SU-DHL-6 (cell line): ENCODE measurements around the gene SLC6A13.

Source experiments
- H2AFZ ChIP-seq: fragments of 200-600 bp; sonication (generic); 2 replicates; pipeline ENCODE4 v1.6.1; 2014; ENCODE audit warnings: low read depth, mild to moderate bottlenecking, moderate library complexity, mixed read lengths, antibody characterized with exemption, low read length; ENCODE audit not compliant: severe bottlenecking
- H3F3A ChIP-seq: fragments of 200-600 bp; shearing (Covaris generic); 2 replicates; pipeline ENCODE4 v1.6.0; 2016; ENCODE audit warnings: antibody characterized with exemption, mild to moderate bottlenecking; ENCODE audit not compliant: insufficient read depth
- H3K27ac ChIP-seq: fragments of 200-600 bp; sonication (generic); 2 replicates; pipeline ENCODE4 v1.5.1; 2016; ENCODE audit warnings: low read depth, mild to moderate bottlenecking, low read length, moderate library complexity, mixed read lengths
- H3K27me3 ChIP-seq: fragments of 200-600 bp; sonication (generic), shearing (Covaris generic); 2 replicates; pipeline ENCODE4 v1.6.0; 2014; ENCODE audit warnings: mild to moderate bottlenecking, low read length
- H3K36me3 ChIP-seq: fragments of 200-600 bp; sonication (generic); 2 replicates; pipeline ENCODE4 v1.6.1; 2014; ENCODE audit warnings: mild to moderate bottlenecking, low read length, mixed read lengths
- H3K4me2 ChIP-seq: fragments of 300-600, 200-600 bp; shearing (Covaris generic), sonication (generic); 2 replicates; pipeline ENCODE4 v1.6.0; 2014; ENCODE audit warnings: low read length, low read depth, mild to moderate bottlenecking; ENCODE audit not compliant: poor library complexity, severe bottlenecking
- H3K4me3 ChIP-seq: fragments of 200-600 bp; sonication (generic); 2 replicates; pipeline ENCODE4 v1.5.1; 2014; ENCODE audit warnings: antibody characterized with exemption, low read length, mild to moderate bottlenecking, mixed read lengths; ENCODE audit not compliant: insufficient read depth, poor library complexity, severe bottlenecking
- H3K79me2 ChIP-seq: fragments of 200-600 bp; sonication (generic); 2 replicates; pipeline ENCODE4 v1.6.1; 2014; ENCODE audit warnings: mild to moderate bottlenecking, low read length, moderate library complexity; ENCODE audit not compliant: insufficient read depth
- H3K9ac ChIP-seq: fragments of 200-600 bp; sonication (generic); 2 replicates; pipeline ENCODE4 v1.7.0; 2014; ENCODE audit warnings: mild to moderate bottlenecking, low read length
- H3K9me2 ChIP-seq: fragments of 200-600 bp; sonication (generic); replicated peaks from 2 replicates; pipeline ENCODE4 v1.6.1; 2014; ENCODE audit warnings: low read length; ENCODE audit not compliant: insufficient read depth
- H3K9me3 ChIP-seq: fragments of 200-600 bp; sonication (generic); 2 replicates; pipeline ENCODE4 v1.6.1; 2014; ENCODE audit warnings: low read length, mixed read lengths; ENCODE audit not compliant: insufficient read depth
- H4K20me1 ChIP-seq: fragments of 200-600 bp; sonication (generic); 2 replicates; pipeline ENCODE4 v1.6.1; 2014; ENCODE audit warnings: low read depth, mild to moderate bottlenecking, antibody characterized with exemption, low read length, moderate library complexity, mixed read lengths
- EZH2phosphoT487 ChIP-seq: fragments of 200-600 bp; sonication (generic), shearing (Covaris generic); conservative IDR thresholded peaks from 2 replicates; pipeline ENCODE4 v1.6.1; 2018; ENCODE audit warnings: mild to moderate bottlenecking, antibody characterized with exemption, low read length, moderate library complexity, mixed read lengths
- TF ChIP-seq, protein P1 (sequence below): fragments of 200-600 bp; sonication (generic); IDR thresholded peaks from one replicate; pipeline ENCODE4 v1.5.1; 2017; ENCODE audit warnings: antibody characterized with exemption, mild to moderate bottlenecking, low read length, moderate library complexity; ENCODE audit not compliant: insufficient read depth, poor library complexity, severe bottlenecking

The SLC6A13 gene

DNA sequence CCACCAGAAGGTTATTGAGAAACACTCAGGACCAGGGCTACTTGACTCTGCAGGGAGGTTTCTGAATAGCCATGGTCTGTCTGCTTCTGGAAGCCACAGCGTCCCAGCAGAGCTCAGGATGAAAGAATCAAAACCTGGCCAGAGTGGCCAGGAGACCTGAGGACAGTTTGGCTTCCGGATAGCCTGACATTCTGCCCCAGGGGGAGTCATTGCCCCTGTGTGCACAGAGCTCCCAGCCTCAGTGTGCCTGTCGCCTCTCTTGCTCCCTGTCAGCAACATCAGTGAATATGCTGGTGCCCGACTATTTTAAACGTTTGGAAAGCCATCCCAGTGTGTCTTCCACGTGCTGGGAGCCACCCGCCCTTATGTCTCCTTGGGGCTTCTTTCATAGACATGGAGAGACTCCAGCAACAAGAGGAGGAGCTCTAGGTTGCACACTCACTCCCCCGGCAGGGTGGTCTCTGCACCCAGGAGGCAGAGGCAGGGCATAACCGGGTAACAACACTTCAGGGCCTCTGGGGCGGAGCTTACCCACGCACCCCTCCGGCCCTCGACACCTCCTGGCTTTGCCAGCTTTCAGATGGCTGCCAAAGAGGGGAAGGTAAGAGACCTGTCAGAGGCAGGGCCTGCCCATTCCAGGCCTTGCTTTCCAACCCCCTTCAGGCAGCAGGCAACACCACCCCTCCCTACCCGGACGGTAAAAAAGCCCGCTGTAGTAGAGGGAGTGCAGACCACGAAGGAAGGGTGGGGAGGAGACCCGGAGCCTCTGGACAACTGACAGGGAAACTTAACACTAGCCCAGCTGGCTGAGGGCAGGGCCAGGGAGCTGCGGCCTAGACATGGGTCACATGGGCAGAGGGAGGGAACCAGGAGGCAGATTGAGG, 29.7 kb downstream of the SLC6A13 start:
- Histone ChIP-seq H3K4me3 (no peak overlapping the region), H2AFZ (no peak overlapping the region), H3K79me2 (no peaks in the 10 kb centered on the region), H3K27ac (no peak overlapping the region), H3K9me3 (peaks cover 16% of the 10 kb centered on the region), H3K9me2 (no peaks in the 10 kb centered on the region), H4K20me1 (no peaks in the 10 kb centered on the region), H3K27me3 (0 out of 2 replicates have a peak, but pooled peaks cover 2% of the 10 kb centered on the region), H3K36me3 (no peaks in the 10 kb centered on the region), H3F3A (no peaks in the 10 kb centered on the region), H3K4me2 (no peak overlapping the region), H3K9ac (no peak overlapping the region)
- TF ChIP-seq, protein P1, sequence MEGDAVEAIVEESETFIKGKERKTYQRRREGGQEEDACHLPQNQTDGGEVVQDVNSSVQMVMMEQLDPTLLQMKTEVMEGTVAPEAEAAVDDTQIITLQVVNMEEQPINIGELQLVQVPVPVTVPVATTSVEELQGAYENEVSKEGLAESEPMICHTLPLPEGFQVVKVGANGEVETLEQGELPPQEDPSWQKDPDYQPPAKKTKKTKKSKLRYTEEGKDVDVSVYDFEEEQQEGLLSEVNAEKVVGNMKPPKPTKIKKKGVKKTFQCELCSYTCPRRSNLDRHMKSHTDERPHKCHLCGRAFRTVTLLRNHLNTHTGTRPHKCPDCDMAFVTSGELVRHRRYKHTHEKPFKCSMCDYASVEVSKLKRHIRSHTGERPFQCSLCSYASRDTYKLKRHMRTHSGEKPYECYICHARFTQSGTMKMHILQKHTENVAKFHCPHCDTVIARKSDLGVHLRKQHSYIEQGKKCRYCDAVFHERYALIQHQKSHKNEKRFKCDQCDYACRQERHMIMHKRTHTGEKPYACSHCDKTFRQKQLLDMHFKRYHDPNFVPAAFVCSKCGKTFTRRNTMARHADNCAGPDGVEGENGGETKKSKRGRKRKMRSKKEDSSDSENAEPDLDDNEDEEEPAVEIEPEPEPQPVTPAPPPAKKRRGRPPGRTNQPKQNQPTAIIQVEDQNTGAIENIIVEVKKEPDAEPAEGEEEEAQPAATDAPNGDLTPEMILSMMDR, result no peak
- no peak for TF ChIP-seq EZH2phosphoT487

GRCh38 chr12:230925-231671, 31.5 kb downstream of the SLC6A13 start:
- Histone ChIP-seq H3K4me2 (no peak overlapping the region), H3K9me3 (no peaks in the 10 kb centered on the region), H3K27ac (no peak overlapping the region), H4K20me1 (no peaks in the 10 kb centered on the region), H2AFZ (no peak overlapping the region), H3K4me3 (no peak overlapping the region), H3K79me2 (no peaks in the 10 kb centered on the region), H3F3A (no peaks in the 10 kb centered on the region), H3K27me3 (no peaks in the 10 kb centered on the region), H3K9me2 (no peaks in the 10 kb centered on the region), H3K36me3 (no peaks in the 10 kb centered on the region), H3K9ac (no peak overlapping the region)
- TF ChIP-seq, protein P1, result no peak
- no peak for TF ChIP-seq EZH2phosphoT487

DNA sequence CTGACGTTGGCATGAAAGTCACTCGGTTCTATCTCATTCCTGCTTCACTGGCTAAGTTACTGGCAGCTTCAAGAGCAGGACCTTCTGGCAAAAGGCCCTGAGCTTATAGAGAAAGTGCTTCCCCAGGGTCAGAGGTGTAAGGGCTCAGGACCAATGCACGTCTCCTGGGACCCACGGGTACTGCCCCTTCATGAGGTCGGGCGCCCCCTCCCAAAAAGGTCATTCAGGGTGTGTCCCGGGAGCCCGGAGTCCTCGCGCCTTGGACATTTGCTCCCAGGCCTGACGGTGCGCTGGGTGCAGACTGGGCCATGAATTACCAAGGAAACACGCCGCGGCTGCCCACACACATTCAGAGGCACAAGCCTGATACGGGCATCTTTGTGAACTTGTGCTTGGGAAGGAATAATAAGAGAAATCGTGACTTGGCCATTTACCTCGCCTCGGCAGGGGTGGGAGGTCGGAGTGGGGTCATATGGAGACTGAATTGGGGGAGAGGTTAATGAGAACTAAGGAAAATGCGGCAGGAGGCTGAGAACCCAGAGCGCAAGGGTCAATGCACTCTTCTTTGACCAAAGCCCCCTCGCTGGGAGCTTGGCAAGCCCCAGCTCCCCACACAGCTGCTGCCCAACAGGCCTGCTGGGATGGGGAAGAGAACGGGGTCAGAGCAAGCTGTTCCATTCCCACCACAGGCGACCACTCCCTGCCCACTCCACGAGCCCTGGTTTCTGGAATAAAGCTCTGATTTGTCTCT, 33.0 kb downstream of the SLC6A13 start:
- no peak for TF ChIP-seq EZH2phosphoT487
- TF ChIP-seq, protein P1, result no peak

More for the DNA sequence above, 33.0 kb downstream of the SLC6A13 start:
- H3K4me2 ChIP-seq, result no peak overlapping the region
- no peak overlapping the region for H2AFZ ChIP-seq
- no peak overlapping the region for H3K9ac ChIP-seq
- H3K4me3 ChIP-seq, result no peak overlapping the region
- H3K9me3 ChIP-seq, result no peaks in the 10 kb centered on the region
- H3K36me3 ChIP-seq, result no peaks in the 10 kb centered on the region
- H3K9me2 ChIP-seq, result no peaks in the 10 kb centered on the region
- H3K79me2 ChIP-seq, result no peaks in the 10 kb centered on the region
- H3F3A ChIP-seq, result no peaks in the 10 kb centered on the region
- no peak overlapping the region for H3K27ac ChIP-seq
- no peaks in the 10 kb centered on the region for H4K20me1 ChIP-seq
- H3K27me3 ChIP-seq, result no peaks in the 10 kb centered on the region
